ENCODE measurements around the gene GAGE12D. TPM values are rescaled to one million over a fixed set of nuclear protein-coding genes. Genes with fewer than 3 reads are reported as not detected.
A peak's percentile ranks its signal among the peaks of the same experiment; 100 is the strongest.
"Not testable (repeated sequence)": the region's sequence is repeated elsewhere in the genome, so short reads cannot be mapped to it uniquely, and the experiment has no call there.

The GAGE12D gene
- total and polyA plus RNA-seq, 9 of the 15 experiments (the other 6 are each of a cell fraction or from before 2014, with no cell fraction given), result 0.64 TPM; not detected in 8

- intact Hi-C loops (cut with micrococcal nuclease); POLR2A ChIA-PET; in situ Hi-C loops (cut with MboI); H3K9me3 ChIP-seq (replicated peaks; ENCODE audit: control insufficient read depth, insufficient read depth, low read depth, low read length); H4K20me1 ChIP-seq (replicated peaks; ENCODE audit: control insufficient read depth, insufficient read depth, low read length); FAIRE-seq; H2AFZ ChIP-seq (ENCODE audit: low read depth, low read length); H3K9me1 ChIP-seq (ENCODE audit: control insufficient read depth, insufficient read depth, low read length); BruUV-seq (replicated peaks); H3K27ac ChIP-seq (ENCODE audit: extremely low read depth, low read depth, low read length); DNase-seq (ENCODE audit: extremely low read depth in 1 of 4, low spot score in 3 of 4); CTCF ChIA-PET (ENCODE audit: low intra/inter-chr PET ratio); H3K9ac ChIP-seq (ENCODE audit: insufficient read depth in 1 of 2, low read depth in 2 of 2, low read length in 2 of 2); H3K4me3 ChIP-seq; ATAC-seq; H3K4me1 ChIP-seq (replicated peaks in 1 of 2; ENCODE audit: control insufficient read depth in 2 of 2, insufficient read depth in 2 of 2, low read length in 2 of 2); H3K79me2 ChIP-seq (ENCODE audit: control insufficient read depth, insufficient read depth, low read length); H3K36me3 ChIP-seq (ENCODE audit: control insufficient read depth, insufficient read depth, low read length); H3K4me2 ChIP-seq (ENCODE audit: insufficient read depth, low read length); H3K27me3 ChIP-seq (ENCODE audit: control insufficient read depth in 2 of 2, insufficient read depth in 2 of 2, low read length in 2 of 2): not testable (repeated sequence)
- WGBS (ENCODE audit: insufficient coverage, low coverage, missing lambda C conversion rate), result no CpG with 5 or more reads among the region's 16 CpGs
Measured at GRCh38 chrX:49579649-49580048, 38.1 kb downstream of the GAGE12D start, which contains the start of gene GAGE12H. TSS of gene GAGE12H (plus strand) at chrX:49579949. CDS start at chrX:49581104, 1,155 bp downstream.

- Histone ChIP-seq H3K4me3 (peak within 1 kb of the TSS; percentile 39), H3K4me2 (ENCODE audit: insufficient read depth, low read length) (peak within 1 kb of the TSS; percentile 48; the same call in 1 of the 2 replicates), H3K9ac (ENCODE audit: insufficient read depth in 1 of 2, low read depth in 2 of 2, low read length in 2 of 2) (peak within 1 kb of the TSS; percentile 20 to 86; a peak in 1 of 4 replicates)
- H3K27ac ChIP-seq (ENCODE audit: extremely low read depth, low read depth, low read length); FAIRE-seq; BruUV-seq (replicated peaks); CTCF ChIA-PET (ENCODE audit: low intra/inter-chr PET ratio); intact Hi-C loops (cut with micrococcal nuclease); H4K20me1 ChIP-seq (replicated peaks; ENCODE audit: control insufficient read depth, insufficient read depth, low read length); H3K36me3 ChIP-seq (ENCODE audit: control insufficient read depth, insufficient read depth, low read length); ATAC-seq; POLR2A ChIA-PET; H3K9me3 ChIP-seq (replicated peaks; ENCODE audit: control insufficient read depth, insufficient read depth, low read depth, low read length); in situ Hi-C loops (cut with MboI); H3K9me1 ChIP-seq (ENCODE audit: control insufficient read depth, insufficient read depth, low read length); H3K4me1 ChIP-seq (replicated peaks in 1 of 2; ENCODE audit: control insufficient read depth in 2 of 2, insufficient read depth in 2 of 2, low read length in 2 of 2); DNase-seq (ENCODE audit: extremely low read depth in 1 of 4, low spot score in 3 of 4); H3K27me3 ChIP-seq (ENCODE audit: control insufficient read depth in 2 of 2, insufficient read depth in 2 of 2, low read length in 2 of 2); H2AFZ ChIP-seq (ENCODE audit: low read depth, low read length); H3K79me2 ChIP-seq (ENCODE audit: control insufficient read depth, insufficient read depth, low read length): not testable (repeated sequence)
- WGBS (ENCODE audit: insufficient coverage, low coverage, missing lambda C conversion rate), result no CpG with 5 or more reads among the region's 16 CpGs
Measured at GRCh38 chrX:49589196-49589595, 47.7 kb downstream of the GAGE12D start, which contains the start of gene GAGE2A. TSS of gene GAGE2A (plus strand) at chrX:49589496. CDS start at chrX:49590651, 1,155 bp downstream.
